ENCODE results near the gene STK11IP.

DNA sequence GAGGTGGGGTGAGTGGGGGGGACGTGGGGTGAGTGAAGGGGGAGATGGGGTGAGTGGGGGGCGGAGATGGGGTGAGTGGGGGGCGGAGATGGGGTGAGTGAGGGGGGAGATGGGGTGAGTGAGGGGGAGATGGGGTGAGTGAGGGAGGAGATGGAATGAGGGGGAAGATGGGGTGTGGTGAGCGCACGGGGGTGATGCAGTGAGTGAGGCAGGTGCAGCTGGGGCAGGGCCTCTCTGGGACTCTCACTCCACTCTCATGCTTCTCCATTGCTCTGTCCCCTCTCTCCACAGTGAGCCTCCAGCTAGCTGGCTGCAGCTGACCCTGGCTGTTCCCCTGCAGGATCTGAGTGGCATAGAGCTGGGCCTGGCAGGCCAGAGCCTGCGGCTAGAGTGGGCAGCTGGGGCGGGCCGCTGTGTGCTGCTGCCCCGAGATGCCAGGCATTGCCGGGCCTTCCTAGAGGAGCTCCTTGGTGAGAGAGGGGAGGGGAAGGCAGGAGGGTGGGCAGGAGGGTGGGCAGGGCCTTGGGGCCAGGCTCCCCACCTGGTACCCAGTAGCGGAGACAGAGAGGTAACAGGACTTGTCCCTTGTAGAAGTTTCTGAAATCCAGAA lies 15.9 kb downstream of the STK11IP start:
- TF ChIP-seq, protein P1, sequence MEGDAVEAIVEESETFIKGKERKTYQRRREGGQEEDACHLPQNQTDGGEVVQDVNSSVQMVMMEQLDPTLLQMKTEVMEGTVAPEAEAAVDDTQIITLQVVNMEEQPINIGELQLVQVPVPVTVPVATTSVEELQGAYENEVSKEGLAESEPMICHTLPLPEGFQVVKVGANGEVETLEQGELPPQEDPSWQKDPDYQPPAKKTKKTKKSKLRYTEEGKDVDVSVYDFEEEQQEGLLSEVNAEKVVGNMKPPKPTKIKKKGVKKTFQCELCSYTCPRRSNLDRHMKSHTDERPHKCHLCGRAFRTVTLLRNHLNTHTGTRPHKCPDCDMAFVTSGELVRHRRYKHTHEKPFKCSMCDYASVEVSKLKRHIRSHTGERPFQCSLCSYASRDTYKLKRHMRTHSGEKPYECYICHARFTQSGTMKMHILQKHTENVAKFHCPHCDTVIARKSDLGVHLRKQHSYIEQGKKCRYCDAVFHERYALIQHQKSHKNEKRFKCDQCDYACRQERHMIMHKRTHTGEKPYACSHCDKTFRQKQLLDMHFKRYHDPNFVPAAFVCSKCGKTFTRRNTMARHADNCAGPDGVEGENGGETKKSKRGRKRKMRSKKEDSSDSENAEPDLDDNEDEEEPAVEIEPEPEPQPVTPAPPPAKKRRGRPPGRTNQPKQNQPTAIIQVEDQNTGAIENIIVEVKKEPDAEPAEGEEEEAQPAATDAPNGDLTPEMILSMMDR (IDR thresholded peaks at IDR 0.05; ENCODE audit: insufficient read depth, low read length, poor library complexity, severe bottlenecking): no peak
- no peak for TF ChIP-seq EZH2phosphoT487 (conservative IDR thresholded peaks at IDR 0.05; ENCODE audit: low read length)
